BJ (cell line): ENCODE measurements around the gene RPS26. TPM values are rescaled to one million over a fixed set of nuclear protein-coding genes. Genes with fewer than 3 reads are reported as not detected.

Experiments
- CTCF ChIA-PET: fragments of 350-600 bp; formaldehyde crosslinking; extraction: SDS; loops from one replicate; lab custom pipeline; 2021; ENCODE audit warnings: antibody characterized with exemption, inconsistent platforms; lab: Yijun Ruan, JAX
- POLR2A ChIA-PET: fragments of 300-600 bp; sonication (Branson Sonifier 250); formaldehyde crosslinking; extraction: SDS; loops from one replicate; lab custom pipeline; 2021; ENCODE audit warnings: antibody characterized with exemption; lab: Charles Lee
- DNase-seq: peaks from one replicate; pipeline ENCODE4 v3.0.0-alpha.2; 2011; ENCODE audit warnings: low read depth
- H3K27me3 ChIP-seq: 2 replicates; pipeline ENCODE4 v1.6.0; 2011; ENCODE audit warnings: low read length; ENCODE audit not compliant: control insufficient read depth, insufficient read depth
- H3K36me3 ChIP-seq: 2 replicates; pipeline ENCODE4 v1.5.1; 2011; ENCODE audit warnings: low read length; ENCODE audit not compliant: control insufficient read depth, insufficient read depth
- H3K4me3 ChIP-seq: 2 replicates; pipeline ENCODE4 v1.5.1; 2011; ENCODE audit warnings: low read depth, mild to moderate bottlenecking, control low read depth, low read length
- CTCF ChIP-seq: IDR thresholded peaks from 2 replicates; pipeline ENCODE4 v1.5.1; 2011; ENCODE audit warnings: low read depth, mild to moderate bottlenecking, control low read depth, inconsistent platforms, low read length, moderate library complexity; ENCODE audit not compliant: insufficient read depth
- polyA plus RNA-seq: library from polyadenylated mRNA; depleted of rRNA; stranded (reverse); fragments of >200 nt; gene quantifications from 2 replicates; pipeline ENCODE4 v1.2.3, GENCODE V29; 2011; rRNA removed

Gene RPS26
- polyA plus RNA-seq, 1 experiment = 635 TPM

GRCh38 chr12:56087220-56087619, 45.5 kb downstream of the RPS26 start:
- no peak for DNase-seq
- H3K4me3 ChIP-seq = no peak overlapping the region
- no peaks in the 10 kb centered on the region for H3K36me3 ChIP-seq
- peaks cover 1% of the 10 kb centered on the region; the same call in 1 of the 2 replicates for H3K27me3 ChIP-seq
- TF ChIP-seq CTCF = no peak
- ChIA-PET CTCF (no interaction called here), POLR2A (interaction anchor here (0.5 kb wide), 1 partner anchor 32 kb away, joined by 3 read pairs; no protein-coding TSS in a partner anchor)

Other genes starting within 250 kb of the RPS26 start
- gene SARNP, start 224.2 kb upstream of the RPS26 start, polyA plus RNA-seq = 52.1 and 102 TPM in 2 replicates
- 47.4 and 63.9 TPM in 2 replicates for gene ORMDL2, start 223.9 kb upstream of the RPS26 start, polyA plus RNA-seq
- 6.4 and 8.4 TPM in 2 replicates for gene DNAJC14, start 212.3 kb upstream of the RPS26 start, polyA plus RNA-seq
- 34.2 and 40.7 TPM in 2 replicates for gene MMP19, start 199.0 kb upstream of the RPS26 start, polyA plus RNA-seq
- 37.1 and 37.8 TPM in 2 replicates for gene PYM1, start 114.0 kb upstream of the RPS26 start, polyA plus RNA-seq
- gene DGKA, start 110.8 kb upstream of the RPS26 start, polyA plus RNA-seq = 53.0 and 56.2 TPM in 2 replicates
- 1.2 and 1.8 TPM in 2 replicates for gene PMEL, start 75.9 kb upstream of the RPS26 start, polyA plus RNA-seq
- gene CDK2, start 75.1 kb upstream of the RPS26 start, polyA plus RNA-seq = 56.6 and 75.2 TPM in 2 replicates
- 117 and 130 TPM in 2 replicates for gene RAB5B, start 67.8 kb upstream of the RPS26 start, polyA plus RNA-seq
- 14.4 and 22.3 TPM in 2 replicates for gene SUOX, start 44.6 kb upstream of the RPS26 start, polyA plus RNA-seq
- 1.9 and 2.9 TPM in 2 replicates for gene IKZF4, start 20.9 kb upstream of the RPS26 start, polyA plus RNA-seq
- 4.7 and 6.0 TPM in 2 replicates for gene ERBB3, start 38.2 kb downstream of the RPS26 start, polyA plus RNA-seq
- gene PA2G4, start 62.6 kb downstream of the RPS26 start, polyA plus RNA-seq = 134 and 215 TPM in 2 replicates
- gene RPL41, start 74.7 kb downstream of the RPS26 start, polyA plus RNA-seq = 5,645 and 7,867 TPM in 2 replicates
- 1.4 and 1.6 TPM in 2 replicates for gene ZC3H10, start 76.3 kb downstream of the RPS26 start, polyA plus RNA-seq
- gene ESYT1, start 86.3 kb downstream of the RPS26 start, polyA plus RNA-seq = 180 and 264 TPM in 2 replicates
- 74.1 and 75.4 TPM in 2 replicates for gene MYL6B, start 110.7 kb downstream of the RPS26 start, polyA plus RNA-seq
- 5,667 and 6,879 TPM in 2 replicates for gene MYL6, start 116.4 kb downstream of the RPS26 start, polyA plus RNA-seq
- gene SMARCC2, start 147.6 kb downstream of the RPS26 start, polyA plus RNA-seq = 60.7 and 72.6 TPM in 2 replicates
- gene RNF41, start 180.0 kb downstream of the RPS26 start, polyA plus RNA-seq = 212 and 338 TPM in 2 replicates
- gene NABP2, start 182.4 kb downstream of the RPS26 start, polyA plus RNA-seq = 47.5 and 52.0 TPM in 2 replicates
- gene SLC39A5, start 188.1 kb downstream of the RPS26 start, polyA plus RNA-seq = not detected in 2 replicates
- gene ANKRD52, start 216.5 kb downstream of the RPS26 start, polyA plus RNA-seq = 21.0 and 26.8 TPM in 2 replicates
- 13.7 and 14.1 TPM in 2 replicates for gene COQ10A, start 225.0 kb downstream of the RPS26 start, polyA plus RNA-seq